Hepatocyte (in vitro differentiated cells): ENCODE data around the gene ANKRD11. TPM values are rescaled to one million over a fixed set of nuclear protein-coding genes. Genes with fewer than 3 reads are reported as not detected.

Experiments used
- DNase-seq: peaks from one replicate; pipeline ENCODE4 v3.0.0-alpha.2; 2016; ENCODE audit warnings: low spot score
- H2AFZ ChIP-seq: fragments of 200-600 bp; sonication (generic); 2 replicates; pipeline ENCODE4 v1.6.0; 2016; ENCODE audit warnings: antibody characterized with exemption, mild to moderate bottlenecking
- H3K27ac ChIP-seq: fragments of 200-600 bp; sonication (generic); 2 replicates; pipeline ENCODE4 v1.5.1; 2016; ENCODE audit warnings: mild to moderate bottlenecking
- H3K27me3 ChIP-seq: fragments of 200-600 bp; sonication (generic); 2 replicates; pipeline ENCODE4 v1.6.1; 2016
- H3K36me3 ChIP-seq: fragments of 200-600 bp; sonication (generic); replicated peaks from 2 replicates; pipeline ENCODE4 v1.5.1; 2016; ENCODE audit warnings: low read depth; ENCODE audit not compliant: insufficient read depth
- H3K4me1 ChIP-seq: fragments of 200-600 bp; sonication (generic); 2 replicates; pipeline ENCODE4 v1.5.1; 2016; ENCODE audit warnings: mild to moderate bottlenecking, moderate library complexity; ENCODE audit not compliant: insufficient read depth
- H3K4me2 ChIP-seq: fragments of 200-600 bp; sonication (generic); 2 replicates; pipeline ENCODE4 v1.6.0; 2016
- H3K4me3 ChIP-seq: fragments of 200-600 bp; sonication (generic); 2 replicates; pipeline ENCODE4 v1.5.1; 2016; ENCODE audit warnings: mild to moderate bottlenecking
- H3K79me2 ChIP-seq: fragments of 200-600 bp; sonication (generic); 2 replicates; pipeline ENCODE4 v1.6.0; 2017; ENCODE audit warnings: mild to moderate bottlenecking
- H3K9me2 ChIP-seq: fragments of 200-600 bp; sonication (generic); replicated peaks from 2 replicates; pipeline ENCODE4 v1.6.0; 2017; ENCODE audit warnings: mild to moderate bottlenecking; ENCODE audit not compliant: insufficient read depth
- H3K9me3 ChIP-seq: fragments of 200-600 bp; sonication (generic); 2 replicates; pipeline ENCODE4 v1.5.1; 2016; ENCODE audit warnings: low read depth, mild to moderate bottlenecking
- H4K20me1 ChIP-seq: fragments of 200-600 bp; sonication (generic); 2 replicates; pipeline ENCODE4 v1.6.0; 2016; ENCODE audit warnings: mild to moderate bottlenecking; ENCODE audit not compliant: insufficient read depth, poor library complexity, severe bottlenecking
- CTCF ChIP-seq: fragments of 200-600 bp; sonication (generic); IDR thresholded peaks from 2 replicates; pipeline ENCODE4 v1.5.1; 2016; ENCODE audit warnings: antibody characterized with exemption, mild to moderate bottlenecking; ENCODE audit not compliant: poor library complexity
- EZH2 ChIP-seq: fragments of 200-600 bp; sonication (generic); IDR thresholded peaks from 2 replicates; pipeline ENCODE4 v1.6.1; 2016; ENCODE audit warnings: antibody characterized with exemption, mild to moderate bottlenecking, borderline replicate concordance
- EZH2phosphoT487 ChIP-seq: fragments of 200-600 bp; sonication (generic); IDR thresholded peaks from one replicate; pipeline ENCODE4 v1.6.1; 2018; ENCODE audit warnings: antibody characterized with exemption, mild to moderate bottlenecking, low read depth, moderate library complexity; ENCODE audit not compliant: unreplicated experiment, severe bottlenecking
- WGBS: methylation state at CpG from one replicate; pipeline ENCODE4 v1.1.6; 2016; ENCODE audit warnings: low lambda C conversion rate; ENCODE audit errors: missing lambda C conversion rate; 5-methylcytosine and 5-hydroxymethylcytosine counted together
- polyA plus RNA-seq: library from polyadenylated mRNA; unstranded; fragments of >200 nt; fragmentation: Nextera tagmentation; extraction: Ambion mirVana; gene quantifications from 2 replicates; pipeline ENCODE4 v1.2.1, GENCODE V29; 2016
- total RNA-seq: library from RNA; depleted of rRNA; stranded (reverse); fragments of >200 nt; gene quantifications from 2 replicates; pipeline ENCODE4 v1.2.3, GENCODE V29; 2014

The ANKRD11 gene
- total and polyA plus RNA-seq, 2 experiments from 2014 or later: 48.7 to 130 TPM

GRCh38 chr16:89442588-89442987, 47.8 kb downstream of the ANKRD11 start:
- no peak for DNase-seq
- Histone ChIP-seq H3K79me2 (peaks cover 100% of the 10 kb centered on the region), H4K20me1 (peaks cover 100% of the 10 kb centered on the region), H3K36me3 (no peaks in the 10 kb centered on the region), H2AFZ (no peak overlapping the region), H3K27ac (peak overlapping the region; percentile 85), H3K9me3 (no peaks in the 10 kb centered on the region), H3K4me1 (peaks cover 54% of the 10 kb centered on the region), H3K9me2 (no peaks in the 10 kb centered on the region), H3K27me3 (no peaks in the 10 kb centered on the region), H3K4me2 (peak overlapping the region; percentile 59), H3K4me3 (no peak overlapping the region)
- TF ChIP-seq EZH2: no peak
- TF ChIP-seq CTCF: no peak
- TF ChIP-seq EZH2phosphoT487: no peak
- 45% methylated on average over 10 of the region's 10 CpGs for WGBS

GRCh38 chr16:89439659-89440058, 50.7 kb downstream of the ANKRD11 start:
- Histone ChIP-seq H2AFZ (no peak overlapping the region), H3K4me2 (no peak overlapping the region), H3K36me3 (no peaks in the 10 kb centered on the region), H3K4me3 (no peak overlapping the region), H3K9me3 (no peaks in the 10 kb centered on the region), H3K4me1 (peaks cover 54% of the 10 kb centered on the region), H3K9me2 (no peaks in the 10 kb centered on the region), H4K20me1 (peaks cover 100% of the 10 kb centered on the region), H3K27ac (peak overlapping the region; percentile 45), H3K27me3 (no peaks in the 10 kb centered on the region), H3K79me2 (peaks cover 100% of the 10 kb centered on the region)
- WGBS: 87% methylated on average over 5 of the region's 5 CpGs
- TF ChIP-seq CTCF (no peak), EZH2phosphoT487 (no peak), EZH2 (no peak)
- DNase-seq: no peak

- H3K9me3 ChIP-seq: no peaks in the 10 kb centered on the region
Measured at GRCh38 chr16:89437991-89438390, 52.4 kb downstream of the ANKRD11 start.

More at GRCh38 chr16:89437991-89438390, 52.4 kb downstream of the ANKRD11 start:
- H3K4me1 ChIP-seq: peaks cover 38% of the 10 kb centered on the region
- H3K4me3 ChIP-seq: no peak overlapping the region
- H3K4me2 ChIP-seq: peak overlapping the region; percentile 50
- DNase-seq: no peak
- no peaks in the 10 kb centered on the region for H3K27me3 ChIP-seq
- H3K9me2 ChIP-seq: no peaks in the 10 kb centered on the region
- TF ChIP-seq CTCF: no peak
- TF ChIP-seq EZH2phosphoT487: no peak
- no peak for TF ChIP-seq EZH2
- H3K36me3 ChIP-seq: no peaks in the 10 kb centered on the region
- peaks cover 100% of the 10 kb centered on the region for H3K79me2 ChIP-seq
- 85% methylated on average over 8 of the region's 8 CpGs for WGBS
- H2AFZ ChIP-seq: no peak overlapping the region
- H4K20me1 ChIP-seq: peaks cover 100% of the 10 kb centered on the region
- peak overlapping the region; percentile 55 for H3K27ac ChIP-seq
